Glutamatergic neuron (in vitro differentiated cells): ENCODE results near the gene OR2L3. TPM values are rescaled to one million over a fixed set of nuclear protein-coding genes. Genes with fewer than 3 reads are reported as not detected.

Experiments used
- DNase-seq: peaks from one replicate; pipeline ENCODE4 v3.0.0; 2022
- H3K27ac Mint-ChIP-seq: one replicate; pipeline ENCODE4 v1.8.0; 2020; ENCODE audit warnings: mild to moderate bottlenecking, mixed read lengths, inconsistent platforms; ENCODE audit not compliant: unreplicated experiment
- H3K27me3 Mint-ChIP-seq: one replicate; pipeline ENCODE4 v1.8.0; 2020; ENCODE audit warnings: mild to moderate bottlenecking, moderate library complexity, mixed read lengths, inconsistent platforms; ENCODE audit not compliant: unreplicated experiment
- H3K36me3 Mint-ChIP-seq: one replicate; pipeline ENCODE4 v1.8.0; 2020; ENCODE audit warnings: mild to moderate bottlenecking, mixed read lengths, inconsistent platforms; ENCODE audit not compliant: unreplicated experiment
- H3K4me1 Mint-ChIP-seq: one replicate; pipeline ENCODE4 v1.8.0; 2020; ENCODE audit warnings: mild to moderate bottlenecking, low read depth, mixed read lengths, inconsistent platforms; ENCODE audit not compliant: unreplicated experiment
- H3K4me3 Mint-ChIP-seq: one replicate; pipeline ENCODE4 v1.8.0; 2020; ENCODE audit warnings: mild to moderate bottlenecking, mixed read lengths, inconsistent platforms; ENCODE audit not compliant: unreplicated experiment
- H3K9me3 Mint-ChIP-seq: one replicate; pipeline ENCODE4 v1.8.0; 2020; ENCODE audit warnings: mild to moderate bottlenecking, moderate library complexity, mixed read lengths, inconsistent platforms; ENCODE audit not compliant: unreplicated experiment
- CTCF ChIP-seq: fragments of 200-600 bp; sonication (generic); IDR thresholded peaks from one replicate; pipeline ENCODE4 v1.5.0; 2021; ENCODE audit not compliant: partially characterized antibody, unreplicated experiment
- total RNA-seq: library from RNA; stranded (reverse); fragmentation: NEBNext Ultra II Directional; extraction: Animal tissue kit (Norgen Biotek cat#: 25700); gene quantifications from one replicate; pipeline ENCODE4 v1.2.1, GENCODE V29; 2021; ENCODE audit not compliant: unreplicated experiment

OR2L3 gene
- total RNA-seq, 1 donor from 2014 or later, result 0.15 TPM

DNA sequence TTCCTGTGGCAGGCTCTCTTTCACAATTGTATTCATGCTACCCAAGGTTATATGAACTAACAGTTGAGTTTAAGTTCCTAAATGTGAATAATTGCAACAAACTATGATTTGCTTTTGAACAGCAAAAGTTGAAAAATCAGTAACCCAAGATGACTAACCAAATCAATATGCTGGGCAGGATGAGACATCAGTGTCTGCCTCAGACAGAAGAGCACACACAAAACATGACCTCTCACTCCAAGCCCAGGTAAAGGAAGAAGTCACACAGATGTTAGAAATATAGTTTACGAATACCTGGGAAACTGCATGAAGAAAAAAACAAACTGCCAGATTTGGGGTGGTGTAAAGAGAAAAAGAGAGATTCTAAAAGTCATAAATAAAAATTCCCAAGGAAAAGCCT is 51.9 kb downstream of the OR2L3 start:
- H3K9me3 Mint-ChIP-seq, result peaks cover 9% of the 10 kb centered on the region
- no peaks in the 10 kb centered on the region for H3K36me3 Mint-ChIP-seq
- DNase-seq, result no peak
- no peak for TF ChIP-seq CTCF
- no peak overlapping the region for H3K4me3 Mint-ChIP-seq
- H3K27me3 Mint-ChIP-seq, result no peaks in the 10 kb centered on the region
- H3K4me1 Mint-ChIP-seq, result no peaks in the 10 kb centered on the region
- no peak overlapping the region for H3K27ac Mint-ChIP-seq

GRCh38 chr1:248102847-248103246 is 56.2 kb downstream of the OR2L3 start:
- no peak overlapping the region for H3K4me3 Mint-ChIP-seq
- no peaks in the 10 kb centered on the region for H3K4me1 Mint-ChIP-seq
- peaks cover 9% of the 10 kb centered on the region for H3K9me3 Mint-ChIP-seq
- H3K27me3 Mint-ChIP-seq, result no peaks in the 10 kb centered on the region
- no peak for DNase-seq
- no peak overlapping the region for H3K27ac Mint-ChIP-seq
- no peak for TF ChIP-seq CTCF
- H3K36me3 Mint-ChIP-seq, result peaks cover 6% of the 10 kb centered on the region

DNA sequence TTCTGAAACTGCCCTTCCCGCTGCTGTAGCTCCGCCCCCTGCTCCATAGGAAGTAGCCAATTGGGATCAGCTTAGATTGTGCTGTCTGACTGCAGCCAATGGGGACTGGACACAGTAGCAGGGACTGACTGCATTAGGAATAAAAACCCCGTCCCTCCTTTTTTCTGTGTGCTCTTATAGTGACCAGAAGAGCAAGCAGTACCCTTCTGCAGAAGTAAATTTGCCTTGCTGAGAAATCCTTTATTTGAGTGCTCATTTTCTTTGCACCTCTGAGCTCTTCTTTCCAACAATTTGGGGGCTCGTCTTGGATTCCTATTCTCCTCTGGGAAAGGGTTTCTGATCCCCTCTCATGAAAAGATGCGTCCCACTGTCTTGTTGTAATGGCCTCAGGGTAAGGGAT is 64.5 kb downstream of the OR2L3 start:
- Mint-ChIP-seq H3K4me3 (no peak overlapping the region), H3K36me3 (peaks cover 4% of the 10 kb centered on the region), H3K4me1 (no peaks in the 10 kb centered on the region), H3K27me3 (peaks cover 2% of the 10 kb centered on the region), H3K9me3 (peaks cover 15% of the 10 kb centered on the region), H3K27ac (no peak overlapping the region)
- TF ChIP-seq CTCF, result no peak
- no peak for DNase-seq

Other genes starting within 250 kb of the OR2L3 start
- gene OR14A16, start 222.7 kb upstream of the OR2L3 start, total RNA-seq, result not detected
- gene OR11L1, start 204.9 kb upstream of the OR2L3 start, total RNA-seq, result not detected
- 5.2 TPM for gene TRIM58, start 189.6 kb upstream of the OR2L3 start, total RNA-seq
- gene OR2W3, start 151.2 kb upstream of the OR2L3 start, total RNA-seq, result 1.8 TPM
- not detected for gene OR2T8, start 126.6 kb upstream of the OR2L3 start, total RNA-seq
- gene OR2AJ1, start 121.9 kb upstream of the OR2L3 start, total RNA-seq, result not detected
- 0.61 TPM for gene OR2L8, start 98.0 kb upstream of the OR2L3 start, total RNA-seq
- gene OR2AK2, start 81.6 kb upstream of the OR2L3 start, total RNA-seq, result 0.49 TPM
- 0.22 TPM for gene OR2L5, start 33.2 kb upstream of the OR2L3 start, total RNA-seq
- 0.25 TPM for gene OR2L2, start 16.8 kb upstream of the OR2L3 start, total RNA-seq
- gene OR2L13, start 48.3 kb downstream of the OR2L3 start, total RNA-seq, result not detected
- not detected for gene OR2M5, start 98.3 kb downstream of the OR2L3 start, total RNA-seq
- not detected for gene OR2M2, start 128.0 kb downstream of the OR2L3 start, total RNA-seq
- not detected for gene OR2M3, start 150.4 kb downstream of the OR2L3 start, total RNA-seq
- gene OR2M4, start 184.6 kb downstream of the OR2L3 start, total RNA-seq, result not detected
- not detected for gene OR2T33, start 231.1 kb downstream of the OR2L3 start, total RNA-seq